Esophagus squamous epithelium (tissue), 5 donors: ENCODE data around the gene STRA8. TPM values are rescaled to one million over a fixed set of nuclear protein-coding genes. Genes with fewer than 3 reads are reported as not detected.

Experiments
- DNase-seq: peaks from one replicate; lab custom pipeline; 2025; lab: John Stamatoyannopoulos, UW
- H3K27ac ChIP-seq, 4 donors: fragments of 200-600 bp; sonication (generic); one replicate each; pipeline ENCODE4 v1.5.1; 2016 to 2019; ENCODE audit warnings: mild to moderate bottlenecking in 1 of 4
- H3K27me3 ChIP-seq, 4 donors: fragments of 200-600 bp; sonication (generic); 1 replicate in 3 of 4; 2 replicates in 1 of 4; pipeline versions ENCODE4 v1.5.1 to v1.6.0; 2017 to 2021; ENCODE audit warnings: antibody characterized with exemption in 1 of 4
- H3K36me3 ChIP-seq, 3 donors: fragments of 200-600 bp; sonication (generic); one replicate each; pipeline ENCODE4 v1.5.1; 2016 to 2019
- H3K4me1 ChIP-seq, 3 donors: fragments of 200-600 bp; sonication (generic); one replicate each; pipeline ENCODE4 v1.5.1; 2017 to 2019
- H3K4me3 ChIP-seq, 4 donors: fragments of 200-600 bp; sonication (generic); 1 replicate in 3 of 4; 2 replicates in 1 of 4; pipeline ENCODE4 v1.5.1; 2016 to 2019; ENCODE audit warnings: mild to moderate bottlenecking in 2 of 4, moderate library complexity in 1 of 4
- H3K9me3 ChIP-seq, 3 donors: fragments of 200-600 bp; sonication (generic); one replicate each; pipeline ENCODE4 v1.5.1; 2016 to 2019
- CTCF ChIP-seq, 6 experiments: fragments of 450-650 bp in 4 of 6; fragments of 200-600 bp in 2 of 6; sonication (generic) in 2 of 6; IDR thresholded peaks; one replicate each; pipeline ENCODE4 v1.5.1; 2016 to 2019; ENCODE audit warnings: antibody characterized with exemption in 6 of 6, mild to moderate bottlenecking in 4 of 6, moderate library complexity in 4 of 6
- POLR2A ChIP-seq, 4 donors: fragments of 450-650 bp; IDR thresholded peaks; one replicate each; pipeline ENCODE4 v1.6.1; 2017; ENCODE audit warnings: antibody characterized with exemption in 4 of 4, mild to moderate bottlenecking in 4 of 4, moderate library complexity in 3 of 4
- WGBS, 2 donors: methylation state at CpG; one replicate each; pipeline ENCODE4 v1.1.5; 2018; 5-methylcytosine and 5-hydroxymethylcytosine counted together
- intact Hi-C: fragments of 100-400 bp; cut with DNase I; formaldehyde crosslinking; loops from one replicate; pipeline ENCODE4 v1.15.0; 2022
- total RNA-seq, 4 donors: library from RNA; depleted of rRNA; stranded (reverse); fragments of >200 nt; gene quantifications; one replicate each; pipeline ENCODE4 v1.1.0, GENCODE V29; 2016
- donor health status: DM: yes; HTN: yes; CAD: no.

STRA8 gene
- total RNA-seq, 4 donors from 2014 or later = not detected

- H3K36me3 ChIP-seq = no peaks in the 10 kb centered on the region
- H3K4me1 ChIP-seq = peaks cover 5 to 52% (median 24%) of the 10 kb centered on the region in 3 donors
- H3K27me3 ChIP-seq = no peaks in the 10 kb centered on the region
- no peak overlapping the region for H3K4me3 ChIP-seq
- TF ChIP-seq CTCF (IDR thresholded peaks at IDR 0.05) (no peak), POLR2A (IDR thresholded peaks at IDR 0.05) (no peak)
- WGBS, 2 donors = 25 to 47% methylated on average over 2 of the region's 2 CpGs
- no peak for DNase-seq
- no peaks in the 10 kb centered on the region for H3K9me3 ChIP-seq
- intact Hi-C loops = no loop called here
- peak overlapping the region in 1 of 4 donors; percentile 6 for H3K27ac ChIP-seq
These were observed 19.8 kb upstream of the STRA8 start for GRCh38 chr7:135213831-135214230.

- Histone ChIP-seq H3K9me3 (no peaks in the 10 kb centered on the region), H3K27me3 (no peaks in the 10 kb centered on the region), H3K27ac (no peak overlapping the region), H3K4me3 (no peak overlapping the region), H3K4me1 (peaks cover 4 to 38% (median 11%) of the 10 kb centered on the region in 3 donors), H3K36me3 (no peaks in the 10 kb centered on the region)
- 86 to 90% methylated on average over 4 of the region's 4 CpGs for WGBS, 2 donors
- TF ChIP-seq POLR2A (IDR thresholded peaks at IDR 0.05) (no peak), CTCF (IDR thresholded peaks at IDR 0.05) (no peak)
- intact Hi-C loops = no loop called here
- DNase-seq = no peak
These were observed 18.5 kb upstream of the STRA8 start for GRCh38 chr7:135215180-135215579.

GRCh38 chr7:135215698-135216097, 17.9 kb upstream of the STRA8 start:
- H3K4me1 ChIP-seq = peaks cover under 1 to 33% (median 6%) of the 10 kb centered on the region in 3 donors
- no peak overlapping the region for H3K4me3 ChIP-seq
- H3K9me3 ChIP-seq = no peaks in the 10 kb centered on the region
- no peak overlapping the region for H3K27ac ChIP-seq
- intact Hi-C loops = no loop called here
- no peak for TF ChIP-seq CTCF (IDR thresholded peaks at IDR 0.05)
- no peak for TF ChIP-seq POLR2A (IDR thresholded peaks at IDR 0.05)
- H3K27me3 ChIP-seq = no peaks in the 10 kb centered on the region
- no peak for DNase-seq
- WGBS, 2 donors = 58 to 77% methylated on average over 3 of the region's 3 CpGs
- no peaks in the 10 kb centered on the region for H3K36me3 ChIP-seq

GRCh38 chr7:135217645-135218509, 15.8 kb upstream of the STRA8 start:
- intact Hi-C loops = no loop called here
- H3K36me3 ChIP-seq = no peaks in the 10 kb centered on the region
- no peak for DNase-seq
- H3K27ac ChIP-seq = no peak overlapping the region
- H3K9me3 ChIP-seq = no peaks in the 10 kb centered on the region
- peaks cover 0 to 20% (median 6%) of the 10 kb centered on the region in 3 donors for H3K4me1 ChIP-seq
- WGBS, 2 donors = 90 to 92% methylated on average over 5 of the region's 5 CpGs
- no peaks in the 10 kb centered on the region for H3K27me3 ChIP-seq
- no peak overlapping the region for H3K4me3 ChIP-seq
- TF ChIP-seq POLR2A (IDR thresholded peaks at IDR 0.05) (no peak), CTCF (IDR thresholded peaks at IDR 0.05) (no peak)

GRCh38 chr7:135224027-135224426, 9.6 kb upstream of the STRA8 start:
- no peak overlapping the region for H3K4me3 ChIP-seq
- H3K27me3 ChIP-seq = no peaks in the 10 kb centered on the region
- H3K27ac ChIP-seq = no peak overlapping the region
- no peak for DNase-seq
- 52 to 72% methylated on average over 1 of the region's 1 CpG for WGBS, 2 donors
- no peaks in the 10 kb centered on the region for H3K36me3 ChIP-seq
- TF ChIP-seq POLR2A (IDR thresholded peaks at IDR 0.05) (no peak), CTCF (IDR thresholded peaks at IDR 0.05) (no peak)
- no peaks in the 10 kb centered on the region for H3K9me3 ChIP-seq
- H3K4me1 ChIP-seq = no peaks in the 10 kb centered on the region
- intact Hi-C loops = no loop called here
